DMS 273 treated with DMSO at 0.1 percent for 48 hours (cell line): Measurements from ENCODE around the gene WNT8B.

ENCODE experiments used
- DNase-seq: peaks from one replicate; lab custom pipeline; 2025; lab: John Stamatoyannopoulos, UW

Gene WNT8B

DNA sequence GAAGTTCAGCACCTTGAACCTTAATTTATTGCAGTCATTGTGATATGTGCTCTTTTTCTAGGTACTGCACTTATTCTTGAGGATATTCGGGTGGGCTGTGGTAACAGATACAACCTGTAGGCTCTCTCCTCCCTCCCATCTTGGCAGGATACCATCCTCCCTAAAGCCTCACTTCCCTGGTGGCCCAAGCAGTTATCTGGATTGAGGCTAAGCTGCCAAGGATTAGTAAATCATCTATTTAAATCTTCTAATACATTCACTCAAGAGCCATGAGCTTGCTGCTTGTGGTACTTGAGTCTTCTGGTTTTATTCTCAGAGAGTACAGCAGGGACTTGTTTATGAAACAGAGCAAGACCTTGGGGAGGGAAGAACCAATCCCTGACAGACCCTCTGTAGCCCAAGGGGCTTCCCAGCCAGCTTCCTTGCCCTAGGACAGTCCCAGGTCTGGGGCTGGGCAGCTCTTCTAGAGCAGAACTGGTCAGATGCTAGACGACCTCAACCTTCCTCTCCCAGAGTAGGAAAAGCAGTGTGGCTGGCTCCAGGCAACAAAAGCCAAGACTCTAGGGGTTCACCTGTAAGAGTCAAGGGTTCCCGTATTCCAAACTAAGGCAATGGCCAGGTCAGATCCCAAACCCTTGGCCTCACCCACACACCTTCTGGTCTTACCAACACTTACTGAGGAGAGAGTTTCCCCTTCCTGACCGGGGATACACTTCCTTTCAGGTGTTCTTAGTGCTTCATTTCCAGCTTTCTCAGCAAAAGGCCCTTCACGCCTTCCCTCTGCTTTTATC lies 21.3 kb downstream of the WNT8B start:
- DNase-seq = no peak

DNA sequence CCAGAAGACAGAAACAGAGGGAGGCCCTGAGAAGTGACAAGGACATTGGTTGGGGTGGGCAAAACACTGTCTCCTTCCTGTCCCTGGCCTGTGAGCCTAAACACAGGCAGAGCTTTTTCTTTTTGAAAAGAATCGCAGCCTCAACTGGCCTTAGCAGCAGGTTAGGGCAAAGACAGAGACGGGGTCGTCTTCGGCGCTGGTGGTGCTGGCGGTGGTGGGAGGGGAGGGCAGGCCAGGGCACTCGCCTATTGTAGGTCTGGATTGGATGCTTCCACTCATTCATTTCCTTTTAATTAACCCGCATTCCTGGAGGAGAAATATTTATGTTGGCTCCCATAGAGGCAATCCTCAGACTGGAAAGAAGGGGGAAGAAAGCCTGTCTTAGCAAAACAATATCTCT lies 22.6 kb downstream of the WNT8B start:
- no peak for DNase-seq

DNA sequence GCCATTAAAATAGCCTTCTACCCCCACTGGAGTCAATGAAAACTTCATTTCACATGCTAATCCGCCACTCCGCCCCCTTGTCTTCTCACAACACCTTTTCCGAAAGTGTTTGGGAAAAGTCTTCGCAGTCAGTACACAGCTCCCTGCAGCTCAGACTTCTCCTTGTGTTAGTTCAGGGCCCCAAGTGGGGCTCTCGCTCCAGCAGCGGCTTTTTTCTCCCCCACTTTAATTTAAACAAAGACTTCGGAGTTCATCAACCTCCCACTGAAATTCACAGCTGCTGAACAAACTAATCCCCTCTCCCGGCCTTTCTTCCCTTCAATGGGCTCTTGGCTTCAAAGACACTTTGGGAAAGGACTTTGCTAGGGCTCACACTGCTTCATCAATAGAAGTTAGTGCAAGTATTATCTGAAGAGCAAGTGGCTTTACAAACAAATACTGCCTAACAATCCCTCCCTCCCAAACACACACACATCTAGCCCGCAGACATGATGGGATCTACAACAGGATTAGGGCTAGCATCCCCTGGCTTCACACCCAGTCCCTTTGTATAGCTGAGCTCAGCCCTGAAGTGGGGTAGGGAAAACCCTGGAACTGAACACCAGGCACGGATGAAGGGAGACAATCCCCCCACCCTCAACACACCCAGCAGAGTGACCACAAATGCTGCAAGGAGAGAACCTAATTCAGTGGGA lies 23.1 kb downstream of the WNT8B start:
- no peak for DNase-seq

DNA sequence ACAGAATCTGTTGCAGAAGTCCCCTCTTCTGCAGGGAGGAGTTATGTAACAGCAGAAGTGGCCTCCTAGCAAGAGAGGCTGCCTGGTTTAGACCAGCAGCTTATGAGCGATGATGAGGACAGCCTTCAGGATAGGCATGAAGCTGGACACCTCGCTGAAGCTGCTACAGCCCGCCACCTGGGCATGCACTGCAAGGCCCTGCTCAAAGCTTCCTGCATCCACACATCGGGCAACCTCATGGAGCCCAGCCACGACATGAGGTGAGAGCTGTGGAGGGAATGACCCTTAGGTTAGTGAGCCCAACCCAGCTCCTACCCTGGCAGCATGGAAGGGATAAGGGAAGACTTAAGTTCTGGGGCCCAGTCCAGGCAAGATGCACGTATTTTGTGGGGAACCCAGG lies 24.7 kb downstream of the WNT8B start:
- no peak for DNase-seq

DNA sequence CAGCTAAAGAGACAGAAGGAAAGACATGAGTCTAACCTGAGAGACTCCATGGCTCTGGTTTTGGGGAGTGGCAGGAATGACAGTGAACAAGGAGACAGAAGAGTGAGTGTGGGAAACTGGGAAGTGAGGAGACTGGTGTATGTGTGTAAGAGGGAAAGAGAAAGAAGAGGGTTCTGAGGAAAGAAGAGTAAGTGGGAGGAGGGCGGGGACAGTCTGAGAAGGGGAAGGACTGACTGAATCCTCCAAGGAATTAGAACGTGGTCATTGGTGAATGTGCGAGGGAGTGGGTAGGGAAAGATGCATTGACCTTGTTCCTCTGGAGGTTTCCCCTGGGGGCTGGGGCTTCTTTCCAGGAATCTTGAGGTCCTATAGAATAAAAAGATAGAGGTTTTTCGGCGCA lies 26.6 kb downstream of the WNT8B start:
- no peak for DNase-seq

DNA sequence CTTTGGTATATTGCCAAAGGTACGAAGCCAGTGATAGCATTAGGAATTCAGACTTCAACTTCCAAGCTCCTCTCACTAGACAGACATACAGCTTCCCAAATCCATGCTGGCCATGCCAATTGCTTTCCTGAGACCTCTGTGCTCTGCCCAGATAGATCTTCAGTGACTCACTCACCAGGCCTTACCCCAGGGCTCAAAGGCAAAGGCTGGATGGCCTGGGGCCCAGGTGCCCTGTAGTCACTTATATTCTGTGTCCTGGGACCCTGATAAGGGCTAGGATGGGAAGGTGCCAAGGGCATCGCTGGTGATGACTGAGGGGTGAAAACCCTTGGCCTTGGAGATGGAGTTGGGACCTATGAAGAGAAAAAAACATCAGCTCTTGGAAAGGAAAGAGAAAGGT lies 27.7 kb downstream of the WNT8B start:
- no peak for DNase-seq

DNA sequence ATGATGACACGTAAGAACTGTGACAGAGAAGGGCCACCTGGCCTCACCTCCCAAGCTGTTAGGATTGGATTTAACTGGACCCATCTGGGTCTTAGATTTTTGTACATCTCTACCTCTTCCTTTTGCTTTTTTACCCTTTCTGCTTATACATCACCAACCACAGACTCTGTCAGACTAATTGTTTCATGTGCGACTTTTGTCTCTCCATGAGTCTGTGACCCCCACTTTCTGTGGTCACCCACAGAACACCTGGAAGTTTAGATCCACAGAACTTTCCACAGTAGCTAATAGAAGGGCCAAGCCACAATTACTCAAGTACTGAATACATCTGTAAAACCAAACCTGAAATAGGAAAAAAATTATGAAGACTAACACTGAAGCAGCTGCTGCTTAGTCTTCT lies 33.8 kb downstream of the WNT8B start:
- DNase-seq = no peak

DNA sequence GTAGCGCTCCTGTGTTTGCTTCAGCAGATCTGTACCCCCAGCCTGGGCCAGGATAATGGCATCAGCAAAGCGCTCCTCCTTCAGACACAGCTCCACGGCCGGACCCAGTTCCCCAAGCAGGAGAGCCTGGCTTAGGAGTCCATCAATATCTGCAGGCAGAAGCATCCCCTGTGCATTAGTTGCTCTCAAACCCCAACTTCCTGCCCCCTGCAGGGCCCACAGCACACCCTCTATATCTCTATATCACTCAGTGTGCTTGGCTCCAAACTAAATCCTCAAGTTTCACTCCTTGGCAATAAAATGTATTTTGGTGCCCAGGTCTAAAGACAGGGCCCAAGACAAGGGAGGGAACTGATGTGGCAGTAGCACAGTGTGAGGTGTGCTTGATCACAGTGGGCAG lies 35.2 kb downstream of the WNT8B start:
- no peak for DNase-seq

DNA sequence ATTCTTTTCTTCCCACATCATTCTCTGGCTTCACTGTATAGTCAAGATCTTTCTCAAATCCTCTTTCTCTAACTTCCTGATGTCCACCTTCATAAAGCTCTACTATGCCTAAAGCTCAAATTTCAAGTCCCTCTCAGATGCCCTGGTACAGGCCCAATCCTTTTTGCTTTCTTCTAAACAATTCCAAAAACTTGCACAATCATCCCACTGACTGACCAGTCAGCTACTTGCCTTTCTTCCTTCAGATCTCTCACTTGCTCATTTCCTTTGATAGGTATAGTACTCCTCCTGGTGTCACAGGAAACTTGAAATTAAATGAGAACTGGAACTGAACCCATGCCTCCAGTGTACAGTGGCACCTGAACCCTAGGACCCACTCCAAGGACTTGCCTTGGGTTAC lies 38.6 kb downstream of the WNT8B start:
- no peak for DNase-seq

DNA sequence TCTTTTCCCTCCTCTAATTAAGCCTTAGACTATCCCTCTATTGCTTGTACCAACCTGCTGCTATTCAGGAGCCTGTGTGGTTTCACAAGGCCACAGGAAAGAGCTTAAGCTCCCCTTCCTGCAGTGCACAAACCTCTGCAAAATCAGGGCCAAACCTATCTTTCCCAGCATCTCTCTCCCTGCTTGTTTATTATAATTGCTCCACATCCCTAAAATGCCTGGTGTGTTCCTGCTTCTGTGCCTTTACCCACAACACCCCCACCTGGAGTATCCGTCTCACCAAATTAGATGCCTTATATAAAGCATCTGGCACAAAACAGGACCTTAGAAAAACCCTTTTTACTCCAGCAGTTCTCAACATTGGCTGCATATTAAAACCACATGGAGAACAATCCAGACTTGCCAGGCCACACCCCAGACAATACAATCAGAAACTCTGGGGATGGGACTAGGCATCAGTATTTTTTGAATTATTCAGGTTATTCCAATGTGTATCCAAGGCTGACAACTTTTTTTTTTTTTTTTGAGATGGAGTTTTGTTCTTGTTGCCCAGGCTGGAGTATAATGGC lies 40.2 kb downstream of the WNT8B start:
- no peak for DNase-seq

DNA sequence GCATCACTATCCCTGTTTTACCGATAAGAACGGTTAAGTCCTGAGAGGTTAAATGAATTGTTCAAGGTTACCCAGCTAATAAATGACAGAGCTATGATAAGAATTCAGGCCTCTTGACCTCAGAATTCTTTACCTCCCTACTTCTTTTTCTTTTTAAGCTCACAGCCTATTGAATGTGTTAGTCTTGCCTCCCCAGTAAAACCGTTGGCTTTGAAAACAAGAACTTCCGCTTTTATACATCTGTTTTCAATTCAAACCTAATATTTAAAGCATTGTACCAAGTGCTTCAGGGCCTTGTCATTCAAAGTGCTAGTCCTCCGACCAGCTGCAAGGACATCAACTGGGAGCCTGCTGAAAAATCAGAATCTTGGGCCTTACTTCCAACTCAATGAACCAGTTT lies 41.3 kb downstream of the WNT8B start:
- DNase-seq = no peak

DNA sequence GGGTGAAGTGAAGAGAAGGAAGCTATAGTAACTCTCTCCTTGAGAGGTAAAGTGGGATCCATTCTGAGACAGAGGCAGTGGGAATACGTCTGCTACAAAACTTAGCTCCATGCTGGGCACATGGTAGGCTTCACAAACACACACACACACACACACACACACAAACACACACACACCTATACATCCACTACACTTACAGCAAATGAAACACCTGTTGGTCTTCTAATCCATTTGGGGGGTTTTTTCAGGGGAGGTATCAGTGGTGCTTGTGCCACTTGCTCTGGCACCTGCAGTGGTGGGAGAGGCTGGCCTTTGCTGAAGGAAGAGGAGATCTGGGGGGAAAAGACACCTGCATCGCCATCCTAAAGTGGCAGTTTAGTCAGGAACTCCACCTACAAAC lies 42.4 kb downstream of the WNT8B start:
- no peak for DNase-seq

DNA sequence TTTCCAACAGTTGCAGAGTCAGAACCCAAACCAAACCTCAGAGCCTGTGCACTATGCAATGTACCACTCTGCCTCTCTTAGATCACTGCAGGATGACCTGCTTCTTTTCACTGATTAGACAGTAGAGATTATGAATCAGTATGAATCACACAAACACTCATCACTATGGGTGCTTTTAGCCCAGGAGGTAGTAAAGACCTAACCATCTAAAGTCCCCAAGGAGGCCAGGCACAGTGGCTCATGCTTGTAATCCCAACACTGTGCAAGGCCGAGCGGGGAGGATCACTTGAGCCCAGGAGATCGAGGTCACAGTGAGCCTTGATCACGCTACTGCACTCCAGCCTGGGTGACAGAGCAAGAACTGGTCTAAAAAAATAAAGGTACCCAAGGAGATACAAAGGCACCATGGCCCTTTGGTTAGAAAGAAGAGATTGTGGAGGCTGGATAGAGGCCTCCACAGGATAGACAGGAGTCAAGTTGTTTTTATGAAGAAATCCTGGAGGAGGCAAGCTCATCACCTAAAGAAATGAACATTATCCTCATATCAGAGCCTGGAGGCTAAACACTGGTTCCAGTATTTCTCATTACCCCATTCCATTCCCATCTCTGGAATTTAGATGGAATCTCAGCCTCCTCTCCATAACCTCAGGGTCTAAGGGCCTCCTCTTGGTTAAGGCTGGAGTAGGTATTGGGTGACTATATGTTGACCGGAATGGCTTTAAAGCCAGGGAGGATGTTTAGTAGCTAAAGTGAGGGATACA lies 44.0 kb downstream of the WNT8B start:
- no peak for DNase-seq

DNA sequence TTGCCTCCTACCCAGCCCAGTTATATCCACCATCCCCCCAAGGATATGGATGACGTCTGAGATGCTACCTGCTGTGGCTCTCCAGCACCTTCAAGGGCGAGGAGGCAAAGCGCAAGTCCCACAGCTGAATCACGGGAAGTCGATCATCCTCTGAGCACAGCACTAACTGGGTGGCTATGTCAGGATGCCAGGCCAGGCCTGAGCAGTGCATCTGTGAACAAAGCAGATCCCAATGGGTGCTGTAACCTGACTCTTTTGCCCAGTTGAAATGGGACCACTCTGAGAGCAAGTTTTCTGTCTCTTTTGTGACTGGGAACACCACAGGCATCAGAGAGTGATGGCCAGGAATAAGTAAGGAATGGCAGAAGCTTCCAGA lies 44.5 kb downstream of the WNT8B start:
- DNase-seq = no peak

DNA sequence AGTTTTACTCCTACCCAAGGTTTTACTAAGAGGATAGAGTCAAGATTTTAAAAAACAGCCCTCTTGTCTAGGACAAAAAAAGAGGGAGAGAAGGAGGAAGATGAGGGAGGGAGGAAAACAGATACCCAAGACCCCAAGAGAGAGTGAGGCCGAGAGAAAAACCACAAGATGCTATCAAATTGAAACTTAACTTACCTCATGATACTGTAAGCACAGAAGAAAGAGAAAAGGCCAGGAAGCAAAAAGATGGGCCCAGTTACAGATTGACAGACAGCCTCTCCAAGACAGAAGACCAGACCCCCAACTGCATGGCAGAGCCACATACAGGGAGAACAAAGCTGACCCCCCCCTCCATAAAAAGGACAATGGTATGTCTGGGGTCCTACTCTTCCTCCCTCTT lies 45.5 kb downstream of the WNT8B start:
- no peak for DNase-seq

DNA sequence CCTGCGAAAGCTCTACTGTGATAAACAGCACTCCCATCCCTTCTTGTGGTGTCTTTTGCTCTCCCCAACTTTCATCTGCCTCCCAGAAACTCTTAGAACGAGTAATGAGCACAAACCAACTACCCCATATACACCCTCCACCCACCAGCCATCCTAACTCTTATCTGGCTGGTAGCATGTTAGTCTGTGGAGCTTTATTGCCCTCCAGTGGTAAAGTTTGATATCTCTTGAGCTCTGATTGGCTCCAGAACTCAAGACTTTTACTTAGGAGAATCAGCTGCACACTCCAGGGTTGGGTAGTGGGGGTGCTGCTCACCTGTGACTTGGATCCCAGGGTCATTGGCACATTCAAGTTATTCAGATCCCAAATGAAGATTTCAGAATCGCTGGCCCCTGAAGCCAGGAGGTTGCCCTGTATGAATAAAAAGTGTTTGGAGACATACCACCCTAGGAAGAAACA lies 45.9 kb downstream of the WNT8B start:
- DNase-seq = no peak

DNA sequence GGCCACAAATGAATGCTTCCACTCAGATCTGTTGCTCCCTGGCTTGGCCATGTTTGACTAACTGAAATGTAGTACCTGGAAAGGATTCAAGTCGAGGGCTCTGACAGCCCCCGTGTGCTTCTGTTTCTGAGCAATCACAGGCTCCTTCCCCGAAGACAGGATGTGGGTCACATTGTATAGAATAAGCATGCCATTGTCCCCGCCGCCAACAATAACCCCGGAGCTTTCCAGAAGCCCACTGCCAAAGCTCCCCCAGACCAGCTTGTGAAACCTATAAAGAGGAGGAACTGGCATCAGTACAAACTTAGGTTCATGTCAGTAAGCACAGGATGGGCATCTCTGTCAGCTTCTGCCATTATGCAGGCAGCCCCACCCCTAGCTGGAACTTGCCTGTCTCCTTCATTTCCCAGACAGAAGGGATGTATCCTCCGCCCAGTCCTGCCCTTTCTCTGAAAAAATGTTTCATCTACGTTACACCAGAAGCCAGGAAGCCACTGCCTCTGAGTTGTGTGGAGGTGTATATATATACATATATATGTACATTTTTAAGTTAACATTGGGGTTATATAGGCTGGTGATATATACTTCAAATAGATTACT lies 46.5 kb downstream of the WNT8B start:
- DNase-seq = no peak

DNA sequence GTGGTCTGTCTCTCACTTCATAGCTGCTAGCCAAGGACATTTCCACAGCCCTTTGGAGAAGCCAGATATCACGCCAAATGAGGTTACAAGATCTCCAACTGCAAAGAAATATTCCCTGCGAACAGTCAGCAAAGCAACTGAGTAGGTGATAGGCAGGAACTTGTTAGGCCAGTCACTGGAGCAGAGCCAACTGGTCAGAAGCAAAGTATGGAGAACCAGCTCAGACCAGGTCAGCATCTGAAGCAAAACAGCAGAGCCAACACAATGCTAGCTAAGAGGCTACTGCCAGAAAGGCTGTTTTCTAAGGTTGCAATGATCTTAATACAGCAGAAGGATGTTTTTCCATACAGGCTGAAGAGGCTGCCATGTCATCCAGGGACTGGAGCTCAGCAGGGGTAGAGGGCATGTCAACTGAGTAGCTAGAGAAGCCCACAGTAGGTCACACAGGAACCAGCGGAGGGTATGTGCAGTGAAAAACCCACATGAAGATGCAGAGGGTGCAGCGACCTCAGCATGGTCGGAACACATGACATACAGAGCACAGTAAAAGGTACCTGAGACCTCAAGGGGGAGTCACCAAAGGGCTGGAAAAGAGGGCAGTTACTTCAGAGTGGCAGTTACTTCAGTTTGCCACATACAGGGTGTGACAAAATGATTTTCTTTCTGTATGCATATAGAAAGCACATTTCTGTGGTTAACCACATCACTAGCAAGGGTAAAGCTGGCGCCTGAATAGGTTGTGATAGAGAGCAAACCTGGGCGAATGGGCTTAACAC lies 47.9 kb downstream of the WNT8B start:
- no peak for DNase-seq

DNA sequence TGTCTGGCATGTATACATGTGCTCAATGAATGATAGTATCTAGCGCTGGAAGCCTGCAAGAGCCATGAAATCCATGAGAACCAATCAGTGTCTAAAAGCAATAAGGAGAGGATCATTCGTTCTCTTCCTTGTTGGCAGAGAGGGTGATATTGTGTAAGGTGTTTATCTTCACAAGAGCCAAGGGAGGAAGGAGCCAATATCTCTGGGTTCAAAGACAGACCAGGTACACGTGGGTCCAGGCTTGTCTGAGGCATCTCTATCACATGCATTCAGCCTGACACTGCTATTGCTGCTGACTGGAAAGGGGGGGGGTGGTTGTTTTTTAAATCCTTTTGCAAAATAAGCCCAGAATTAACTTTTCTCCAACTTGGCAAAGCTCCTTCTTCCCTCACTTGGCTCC lies 52.8 kb downstream of the WNT8B start:
- DNase-seq = no peak

DNA sequence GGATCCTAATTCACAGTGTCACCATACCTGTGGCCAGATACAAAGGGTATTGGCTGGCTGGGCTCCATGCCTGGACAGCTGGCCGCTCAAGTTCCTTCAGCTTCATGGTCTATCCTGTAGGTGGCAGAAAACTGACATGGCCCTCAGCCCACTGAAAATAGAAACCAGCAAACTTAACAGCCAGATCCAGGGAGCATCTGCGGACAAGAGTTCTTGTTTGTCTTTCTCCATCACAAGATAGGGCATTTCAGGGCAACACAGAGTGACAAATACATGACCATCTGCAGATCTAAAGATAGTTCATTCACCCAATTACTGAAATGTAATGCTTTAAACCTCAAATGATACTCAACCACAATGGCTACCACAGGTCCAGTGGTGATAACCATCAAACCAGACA lies 54.0 kb downstream of the WNT8B start:
- no peak for DNase-seq

DNA sequence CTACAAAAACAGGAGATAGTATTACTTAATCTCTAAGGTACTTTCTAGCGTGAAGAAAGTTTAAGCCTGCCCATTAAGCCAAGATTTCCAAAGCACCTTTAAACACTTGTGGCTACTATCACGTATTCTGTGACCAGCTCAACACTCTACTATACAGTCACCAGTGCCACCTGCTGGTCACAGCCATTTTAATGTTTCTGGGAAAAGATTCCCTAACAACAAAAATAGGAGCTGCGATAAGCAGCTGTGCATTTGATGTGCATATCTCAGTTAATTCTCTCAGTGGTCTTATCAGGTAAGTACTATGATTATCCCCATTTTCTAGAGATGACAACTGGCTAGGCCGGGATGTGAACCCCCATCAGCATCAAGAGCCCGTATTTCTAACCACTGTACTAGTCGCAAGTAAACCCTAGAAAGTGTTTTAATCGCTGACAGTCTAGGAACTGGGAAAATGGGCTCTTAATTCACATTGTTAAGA lies 56.0 kb downstream of the WNT8B start:
- peak; percentile 31 for DNase-seq
